Caco-2 (cell line): ENCODE data around the gene NCK1. TPM values are rescaled to one million over a fixed set of nuclear protein-coding genes. Genes with fewer than 3 reads are reported as not detected.

ENCODE experiments used
- BruUV-seq: library from RNA; stranded (reverse); fragments of 400-500 nt; replicated peaks from 2 replicates; lab custom pipeline; 2021; lab: Mats Ljungman, UMichigan
- CTCF ChIA-PET: fragments of 300-600 bp; sonication (Branson Sonifier 250); formaldehyde crosslinking; loops from one replicate; lab custom pipeline; 2022; ENCODE audit warnings: antibody characterized with exemption; lab: Charles Lee
- POLR2A ChIA-PET: fragments of 300-600 bp; sonication (Branson Sonifier 250); formaldehyde crosslinking; loops from one replicate; lab custom pipeline; 2022; ENCODE audit warnings: antibody characterized with exemption; lab: Charles Lee
- DNase-seq, 2 experiments: peaks; one replicate each; pipeline versions ENCODE4 v3.0.0 to v3.0.0-alpha.2; 2020 to 2022
- H3K27me3 ChIP-seq: replicated peaks from 2 replicates; pipeline ENCODE4 v1.6.0; 2011; ENCODE audit warnings: low read length; ENCODE audit not compliant: control insufficient read depth, insufficient read depth
- H3K36me3 ChIP-seq: 2 replicates; pipeline ENCODE4 v1.5.1; 2011; ENCODE audit warnings: low read length; ENCODE audit not compliant: control insufficient read depth, insufficient read depth
- H3K4me1 ChIP-seq: fragments of 250-450 bp; sonication (Bioruptor Pico); 2 replicates; pipeline ENCODE4 v1.5.1; 2020; ENCODE audit warnings: mild to moderate bottlenecking
- H3K4me3 ChIP-seq: 2 replicates; pipeline ENCODE4 v1.5.1; 2011; ENCODE audit warnings: low read depth, mild to moderate bottlenecking, control low read depth, low read length
- H3K9me3 ChIP-seq: fragments of 250-450 bp; sonication (Bioruptor Pico); 2 replicates; pipeline ENCODE4 v1.5.1; 2020; ENCODE audit warnings: mild to moderate bottlenecking, moderate library complexity
- H3K27ac Mint-ChIP-seq: one replicate; pipeline ENCODE4 v1.8.0; 2022; ENCODE audit warnings: mixed read lengths; ENCODE audit not compliant: unreplicated experiment
- H3K27me3 Mint-ChIP-seq: one replicate; pipeline ENCODE4 v1.8.0; 2022; ENCODE audit warnings: mixed read lengths; ENCODE audit not compliant: insufficient read depth, unreplicated experiment
- H3K36me3 Mint-ChIP-seq: one replicate; pipeline ENCODE4 v1.8.0; 2022; ENCODE audit warnings: mild to moderate bottlenecking, mixed read lengths; ENCODE audit not compliant: insufficient read depth, unreplicated experiment
- H3K4me1 Mint-ChIP-seq: one replicate; pipeline ENCODE4 v1.8.0; 2022; ENCODE audit warnings: low read depth, mixed read lengths; ENCODE audit not compliant: unreplicated experiment
- H3K4me3 Mint-ChIP-seq: one replicate; pipeline ENCODE4 v1.8.0; 2022; ENCODE audit warnings: mild to moderate bottlenecking, moderate library complexity, mixed read lengths; ENCODE audit not compliant: unreplicated experiment
- H3K9me3 Mint-ChIP-seq: one replicate; pipeline ENCODE4 v1.8.0; 2022; ENCODE audit warnings: mixed read lengths; ENCODE audit not compliant: unreplicated experiment
- CTCF ChIP-seq, 2 experiments: fragments of 200-600 bp in 1 of 2; IDR thresholded peaks; 1 replicate in 1 of 2; 2 replicates in 1 of 2; pipeline versions ENCODE4 v1.5.1 to v1.8.0; 2011 to 2022; ENCODE audit warnings: antibody characterized with exemption in 1 of 2, control low read depth in 1 of 2, inconsistent platforms in 1 of 2, low read depth in 1 of 2, low read length in 1 of 2, mild to moderate bottlenecking in 1 of 2, moderate library complexity in 1 of 2; ENCODE audit not compliant: insufficient read depth in 1 of 2, severe bottlenecking in 1 of 2, unreplicated experiment in 1 of 2
- intact Hi-C: fragments of 100-400 bp; cut with micrococcal nuclease; formaldehyde crosslinking; loops from one replicate; pipeline ENCODE4 v1.10.0; 2022; ENCODE audit not compliant: unreplicated experiment
- total RNA-seq: library from RNA; stranded (reverse); gene quantifications from 2 replicates; pipeline ENCODE4 v1.2.3, GENCODE V29; 2022

The NCK1 gene
- total RNA-seq, 1 experiment from 2014 or later, result 37.3 TPM

GRCh38 chr3:136913168-136913567 is 51.2 kb downstream of the NCK1 start:
- Mint-ChIP-seq H3K4me1 (peaks cover 6% of the 10 kb centered on the region), H3K4me3 (no peak overlapping the region), H3K36me3 (peaks cover 13% of the 10 kb centered on the region), H3K9me3 (peaks cover 11% of the 10 kb centered on the region), H3K27ac (no peak overlapping the region), H3K27me3 (no peaks in the 10 kb centered on the region)
- Histone ChIP-seq H3K27me3 (no peaks in the 10 kb centered on the region), H3K4me1 (no peaks in the 10 kb centered on the region), H3K36me3 (no peaks in the 10 kb centered on the region), H3K4me3 (no peak overlapping the region), H3K9me3 (no peaks in the 10 kb centered on the region)
- ChIA-PET POLR2A (no interaction called here), CTCF (no interaction called here)
- BruUV-seq, result no TSS peak
- intact Hi-C loops, result no loop called here
- no peak for DNase-seq
- no peak for TF ChIP-seq CTCF (IDR thresholded peaks at IDR 0.05; ENCODE audit: insufficient read depth in 1 of 2, low read depth in 1 of 2, low read length in 1 of 2, severe bottlenecking in 1 of 2, unreplicated experiment in 1 of 2)

GRCh38 chr3:136914739-136915138 is 52.7 kb downstream of the NCK1 start:
- no peaks in the 10 kb centered on the region for H3K36me3 ChIP-seq
- H3K9me3 ChIP-seq, result no peaks in the 10 kb centered on the region
- Mint-ChIP-seq H3K9me3 (peaks cover 11% of the 10 kb centered on the region), H3K27ac (no peak overlapping the region), H3K4me1 (peaks cover 3% of the 10 kb centered on the region), H3K27me3 (no peaks in the 10 kb centered on the region), H3K4me3 (no peak overlapping the region), H3K36me3 (peaks cover 13% of the 10 kb centered on the region)
- CTCF ChIA-PET, result no interaction called here
- H3K4me1 ChIP-seq, result no peaks in the 10 kb centered on the region
- BruUV-seq, result no TSS peak
- intact Hi-C loops, result no loop called here
- POLR2A ChIA-PET, result no interaction called here
- no peaks in the 10 kb centered on the region for H3K27me3 ChIP-seq
- no peak for TF ChIP-seq CTCF (IDR thresholded peaks at IDR 0.05; ENCODE audit: insufficient read depth in 1 of 2, low read depth in 1 of 2, low read length in 1 of 2, severe bottlenecking in 1 of 2, unreplicated experiment in 1 of 2)
- no peak for DNase-seq
- H3K4me3 ChIP-seq, result no peak overlapping the region

- no peak for TF ChIP-seq CTCF (IDR thresholded peaks at IDR 0.05; ENCODE audit: insufficient read depth in 1 of 2, low read depth in 1 of 2, low read length in 1 of 2, severe bottlenecking in 1 of 2, unreplicated experiment in 1 of 2)
- H3K4me3 ChIP-seq, result no peak overlapping the region
- peaks cover 9% of the 10 kb centered on the region; the same call in 1 of the 2 replicates for H3K9me3 ChIP-seq
- H3K9me3 Mint-ChIP-seq, result peaks cover 18% of the 10 kb centered on the region
- H3K36me3 ChIP-seq, result no peaks in the 10 kb centered on the region
- H3K4me3 Mint-ChIP-seq, result no peak overlapping the region
- H3K36me3 Mint-ChIP-seq, result peaks cover 13% of the 10 kb centered on the region
- ChIA-PET POLR2A (no interaction called here), CTCF (no interaction called here)
- H3K27me3 Mint-ChIP-seq, result no peaks in the 10 kb centered on the region
- DNase-seq, result no peak
- no peaks in the 10 kb centered on the region for H3K27me3 ChIP-seq
- no TSS peak for BruUV-seq
- H3K27ac Mint-ChIP-seq, result no peak overlapping the region
- intact Hi-C loops, result no loop called here
- H3K4me1 ChIP-seq, result no peaks in the 10 kb centered on the region
- H3K4me1 Mint-ChIP-seq, result peaks cover 4% of the 10 kb centered on the region
These were observed 54.2 kb downstream of the NCK1 start for GRCh38 chr3:136916223-136916622.
